Measurements from ENCODE around the gene YAP1.

Gene YAP1

DNA sequence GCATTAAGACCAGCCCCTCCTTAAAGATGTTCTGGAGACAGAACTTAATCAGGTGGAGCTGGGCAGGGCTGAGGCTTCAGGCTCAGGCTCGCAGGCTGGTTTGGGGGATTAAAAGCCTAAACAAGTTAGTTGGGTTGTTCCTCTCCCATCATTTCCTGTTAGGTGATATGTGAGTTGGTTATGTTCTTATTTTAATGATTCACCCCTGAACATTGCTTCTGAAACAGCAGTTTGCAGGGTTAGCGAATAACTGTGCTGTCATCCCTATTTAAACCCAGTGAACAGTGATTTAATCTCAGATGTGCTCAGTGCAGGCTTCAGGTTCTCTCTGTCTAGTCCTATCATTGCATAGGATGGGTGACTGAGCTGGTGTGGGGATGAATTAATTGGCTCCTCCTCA lies 159.7 kb downstream of the YAP1 start:
- DNase-seq (ENCODE audit: low read depth, low spot score) = no peak
- ChIA-PET CTCF (interaction anchor here (1.0 to 2.8 kb wide), 6 partner anchors 9 to 72 kb away, joined by 3 to 17 read pairs (median 4); no protein-coding TSS in a partner anchor), POLR2A (no interaction called here)
- no peak overlapping the region for H3K4me3 ChIP-seq (ENCODE audit: low read depth, low read length)
- TF ChIP-seq, protein P1, sequence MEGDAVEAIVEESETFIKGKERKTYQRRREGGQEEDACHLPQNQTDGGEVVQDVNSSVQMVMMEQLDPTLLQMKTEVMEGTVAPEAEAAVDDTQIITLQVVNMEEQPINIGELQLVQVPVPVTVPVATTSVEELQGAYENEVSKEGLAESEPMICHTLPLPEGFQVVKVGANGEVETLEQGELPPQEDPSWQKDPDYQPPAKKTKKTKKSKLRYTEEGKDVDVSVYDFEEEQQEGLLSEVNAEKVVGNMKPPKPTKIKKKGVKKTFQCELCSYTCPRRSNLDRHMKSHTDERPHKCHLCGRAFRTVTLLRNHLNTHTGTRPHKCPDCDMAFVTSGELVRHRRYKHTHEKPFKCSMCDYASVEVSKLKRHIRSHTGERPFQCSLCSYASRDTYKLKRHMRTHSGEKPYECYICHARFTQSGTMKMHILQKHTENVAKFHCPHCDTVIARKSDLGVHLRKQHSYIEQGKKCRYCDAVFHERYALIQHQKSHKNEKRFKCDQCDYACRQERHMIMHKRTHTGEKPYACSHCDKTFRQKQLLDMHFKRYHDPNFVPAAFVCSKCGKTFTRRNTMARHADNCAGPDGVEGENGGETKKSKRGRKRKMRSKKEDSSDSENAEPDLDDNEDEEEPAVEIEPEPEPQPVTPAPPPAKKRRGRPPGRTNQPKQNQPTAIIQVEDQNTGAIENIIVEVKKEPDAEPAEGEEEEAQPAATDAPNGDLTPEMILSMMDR (IDR thresholded peaks at IDR 0.05; ENCODE audit: insufficient read depth, low read length, missing control alignments) = no peak

DNA sequence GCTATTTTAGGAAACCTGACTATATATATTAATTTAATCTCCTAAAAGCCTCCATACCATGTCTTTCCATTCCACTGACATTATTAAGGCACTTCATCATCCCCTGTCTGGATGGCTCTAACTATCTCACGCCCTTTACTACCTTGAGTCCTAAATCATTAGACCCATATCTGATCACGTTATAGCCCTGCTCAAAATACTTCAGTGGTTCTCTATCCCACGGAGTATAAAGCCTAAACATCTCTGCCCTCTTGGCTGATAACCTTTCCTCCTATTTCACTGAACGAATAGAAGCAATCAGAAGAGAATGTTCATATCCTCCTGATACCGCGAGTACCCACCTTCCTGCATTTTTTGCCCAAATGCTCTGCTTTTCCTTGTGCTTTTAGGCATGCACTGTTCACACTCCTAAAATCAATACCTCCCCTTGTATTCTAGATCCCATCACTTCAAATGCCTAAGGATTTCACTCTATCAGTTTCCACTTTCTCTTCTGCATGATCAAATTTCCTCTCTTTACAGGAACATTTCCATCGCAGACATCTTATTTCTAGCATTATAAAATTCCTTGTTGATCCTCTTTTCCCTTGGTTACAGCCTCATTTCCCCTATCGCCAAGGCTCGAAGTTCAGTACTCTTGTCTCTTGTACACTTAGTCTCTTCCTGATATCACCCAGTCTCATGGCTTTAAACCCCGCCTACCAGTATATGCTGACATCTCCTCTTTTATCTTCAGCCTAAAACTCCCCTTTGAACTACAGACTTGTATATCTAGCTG lies 162.0 kb downstream of the YAP1 start:
- H3K4me3 ChIP-seq (ENCODE audit: low read depth, low read length) = no peak overlapping the region
- CTCF ChIA-PET = no interaction called here
- TF ChIP-seq, protein P1 (IDR thresholded peaks at IDR 0.05; ENCODE audit: insufficient read depth, low read length, missing control alignments) = no peak
- DNase-seq (ENCODE audit: low read depth, low spot score) = no peak
- POLR2A ChIA-PET = no interaction called here

DNA sequence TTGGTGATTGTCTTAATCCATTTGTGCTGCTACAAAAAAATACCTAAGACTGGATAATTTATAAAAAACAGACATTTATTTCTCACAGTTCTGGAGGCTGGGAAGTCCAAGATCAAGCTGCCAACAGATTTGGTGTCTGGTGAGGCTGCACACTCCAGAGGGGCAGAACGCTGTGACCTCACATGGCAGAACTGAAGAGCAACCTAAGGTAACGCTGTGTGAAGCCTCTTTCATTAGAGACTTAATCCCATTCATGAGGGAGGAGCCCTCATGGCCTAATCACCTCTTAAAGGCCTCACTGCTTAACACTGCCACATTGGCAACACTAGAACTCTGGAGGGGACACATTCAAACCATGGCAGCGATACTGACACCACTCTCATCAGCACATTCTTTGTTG lies 164.4 kb downstream of the YAP1 start:
- POLR2A ChIA-PET = no interaction called here
- CTCF ChIA-PET = interaction anchor here (1.9 to 2.0 kb wide), 2 partner anchors 19 to 267 kb away, joined by 6 read pairs; no protein-coding TSS in a partner anchor
- TF ChIP-seq, protein P1 (IDR thresholded peaks at IDR 0.05; ENCODE audit: insufficient read depth, low read length, missing control alignments) = no peak
- DNase-seq (ENCODE audit: low read depth, low spot score) = no peak
- no peak overlapping the region for H3K4me3 ChIP-seq (ENCODE audit: low read depth, low read length)

DNA sequence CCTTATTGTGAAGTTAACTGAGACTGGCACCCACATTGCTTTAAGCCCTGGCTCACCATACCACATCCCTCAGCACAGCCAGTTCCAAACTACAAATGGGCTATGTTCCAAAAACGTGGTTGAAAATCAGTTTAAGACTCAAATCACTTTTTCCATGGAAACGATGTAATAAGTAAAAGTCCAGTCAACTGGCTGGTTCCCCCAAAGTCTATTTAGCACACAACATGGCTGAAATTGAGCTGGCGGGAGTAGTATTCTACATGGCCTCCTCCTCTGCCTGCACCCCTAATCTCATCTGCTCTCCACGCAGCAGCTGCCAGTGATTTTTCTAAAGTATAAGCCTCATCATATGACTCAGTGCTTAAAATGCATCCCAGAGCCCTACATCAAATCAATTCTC lies 166.1 kb downstream of the YAP1 start:
- TF ChIP-seq, protein P1 (IDR thresholded peaks at IDR 0.05; ENCODE audit: insufficient read depth, low read length, missing control alignments) = no peak
- no peak for DNase-seq (ENCODE audit: low read depth, low spot score)
- no peak overlapping the region for H3K4me3 ChIP-seq (ENCODE audit: low read depth, low read length)
- CTCF ChIA-PET = interaction anchor here (1.6 kb wide), 1 partner anchor 12 kb away, joined by 7 read pairs; no protein-coding TSS in a partner anchor
- POLR2A ChIA-PET = no interaction called here

DNA sequence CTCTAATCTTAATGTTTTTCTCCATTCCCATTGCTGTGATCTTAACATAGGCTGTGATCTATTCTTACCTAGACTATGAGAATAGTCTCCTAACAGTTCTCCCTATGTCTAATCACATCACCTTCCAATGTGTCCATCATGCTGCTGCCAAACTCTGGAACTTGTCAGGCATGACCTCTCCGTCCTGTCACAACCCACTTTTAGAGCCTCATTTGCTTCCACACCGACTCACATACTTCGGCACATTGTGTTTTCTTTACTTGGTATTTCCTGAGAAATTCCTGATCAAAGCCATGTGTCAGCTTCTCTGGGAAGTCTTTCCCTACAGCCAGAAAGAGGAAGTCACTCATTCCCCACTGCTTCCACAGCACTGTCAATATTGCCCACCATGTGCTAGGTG lies 166.5 kb downstream of the YAP1 start:
- ChIA-PET CTCF (interaction anchor here (1.6 kb wide), 1 partner anchor 11 kb away, joined by 7 read pairs; no protein-coding TSS in a partner anchor), POLR2A (no interaction called here)
- TF ChIP-seq, protein P1 (IDR thresholded peaks at IDR 0.05; ENCODE audit: insufficient read depth, low read length, missing control alignments) = no peak

DNA sequence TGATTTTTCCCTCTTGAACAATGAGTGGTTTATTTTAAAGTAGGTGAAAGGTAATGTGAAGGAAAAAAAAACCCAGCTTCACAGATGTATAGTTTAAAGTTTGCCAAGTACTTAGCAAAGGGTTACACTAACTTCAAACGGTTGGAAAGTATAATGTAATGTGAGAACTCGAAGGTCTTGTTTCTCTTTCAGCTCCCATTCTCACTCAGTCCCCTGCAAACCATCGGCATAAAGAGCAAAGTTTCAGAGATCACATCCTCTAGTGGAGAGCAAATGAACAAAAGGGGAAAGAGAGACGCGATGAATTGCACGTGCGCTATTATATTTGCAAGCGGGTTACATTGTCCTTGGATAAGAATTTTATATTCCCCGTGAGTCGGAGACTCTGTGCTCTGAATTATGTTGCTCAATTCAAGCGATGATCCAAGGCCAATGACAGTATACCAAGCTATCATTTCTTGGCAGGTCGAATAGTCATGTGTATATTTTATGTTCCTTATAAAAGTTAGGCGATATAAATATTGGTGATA lies 169.5 kb downstream of the YAP1 start:
- POLR2A ChIA-PET = no interaction called here
- TF ChIP-seq, protein P1 (IDR thresholded peaks at IDR 0.05; ENCODE audit: insufficient read depth, low read length, missing control alignments) = peak; percentile 28
- no peak for DNase-seq (ENCODE audit: low read depth, low spot score)
- H3K4me3 ChIP-seq (ENCODE audit: low read depth, low read length) = no peak overlapping the region
- CTCF ChIA-PET = interaction anchor here (0.7 to 7.4 kb wide), 11 partner anchors 8 to 323 kb away, joined by 3 to 54 read pairs (median 4); no protein-coding TSS in a partner anchor

More for the DNA sequence above, 166.5 kb downstream of the YAP1 start:
- DNase-seq (ENCODE audit: low read depth, low spot score) = no peak
- no peak overlapping the region for H3K4me3 ChIP-seq (ENCODE audit: low read depth, low read length)
